ENCODE measurements around the gene SETDB1. TPM values are rescaled to one million over a fixed set of nuclear protein-coding genes. Genes with fewer than 3 reads are reported as not detected.

SETDB1 gene
- total RNA-seq, 4 donors from 2014 or later, result 20.5 to 39.5 (median 25.3) TPM

DNA sequence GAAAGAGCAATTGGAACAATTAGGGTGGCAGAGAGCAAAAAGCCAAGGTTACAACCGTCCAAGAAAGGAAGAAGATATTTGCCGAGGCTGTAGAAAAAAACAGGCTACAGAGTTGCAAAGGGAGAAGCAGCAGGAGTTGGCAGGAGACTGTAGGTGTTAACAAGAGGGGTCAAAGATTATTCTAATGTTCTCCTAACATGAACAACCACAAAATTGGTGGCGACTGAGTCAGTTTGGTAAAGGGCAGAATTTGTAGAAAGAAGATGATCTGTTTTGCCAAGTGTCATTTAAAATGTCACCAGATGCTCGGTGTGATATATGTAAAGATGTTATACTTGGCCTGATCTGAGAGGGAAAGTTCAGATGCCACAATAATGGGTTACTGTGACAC, 81.7 kb downstream of the SETDB1 start:
- intact Hi-C loops (cut with DNase I), result no loop called here
- H3K4me1 ChIP-seq, result peaks cover 46 to 92% (median 51%) of the 10 kb centered on the region in 3 donors

DNA sequence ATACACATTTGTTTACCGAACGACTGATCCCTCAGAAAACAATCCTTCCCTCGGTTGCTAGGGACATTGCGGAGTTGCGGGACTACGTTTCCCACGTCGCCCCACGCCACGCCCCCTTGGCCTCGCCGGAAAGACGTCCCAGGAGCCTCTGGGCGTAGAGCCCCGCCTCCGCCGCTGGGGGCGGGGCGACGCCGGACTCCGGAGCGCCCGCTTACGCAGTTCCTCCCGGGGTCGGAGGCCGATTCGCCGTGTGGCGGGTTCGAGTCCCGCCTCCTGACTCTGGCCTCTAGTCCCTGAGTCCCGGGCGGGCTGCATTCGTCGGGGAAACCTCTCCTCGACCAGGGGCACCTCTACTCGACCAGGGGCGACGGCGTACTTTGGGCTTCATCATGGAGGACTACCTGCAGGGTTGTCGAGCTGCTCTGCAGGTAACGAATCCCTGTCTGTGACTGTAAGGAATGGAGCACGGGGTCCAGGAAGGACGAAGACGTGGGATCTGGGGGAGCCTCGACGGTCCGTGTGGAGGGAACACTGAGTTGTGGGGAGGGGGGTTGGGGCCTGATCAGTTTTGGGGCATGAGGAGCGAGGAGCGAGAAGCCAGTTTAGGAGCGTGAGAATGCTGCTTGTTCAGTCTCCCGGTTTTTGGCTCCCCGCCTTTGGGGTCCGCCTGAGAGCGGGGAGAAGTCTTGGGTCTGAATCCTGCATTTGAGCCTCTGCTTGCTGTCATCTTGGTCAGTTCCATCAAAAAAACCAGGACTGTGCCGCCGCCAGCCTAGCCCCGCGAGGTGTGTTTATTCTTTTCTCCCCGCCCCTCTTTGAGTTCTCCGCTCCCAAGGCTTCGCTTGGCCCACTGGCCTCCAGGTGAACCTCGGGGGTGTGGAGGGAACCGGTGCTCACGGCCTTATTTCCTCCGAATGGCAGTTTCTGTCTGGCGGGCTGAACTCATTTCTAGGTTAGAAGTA, 82.4 kb downstream of the SETDB1 start, which contains the start of gene PRUNE1:
PRUNE1 (plus strand) TSS at position 206 of the 962 bp plus-strand sequence; CDS start at position 390, 184 bp downstream.
- H3K9me3 ChIP-seq, result no peaks in the 10 kb centered on the region
- peaks cover 40 to 90% (median 45%) of the 10 kb centered on the region in 3 donors for H3K4me1 ChIP-seq
- intact Hi-C loops (cut with DNase I), result no loop called here
- peak within 1 kb of the TSS; percentile 62 to 86 (median 76) for H3K4me3 ChIP-seq
- peak; percentile 64 for DNase-seq
- H3K27me3 ChIP-seq, result no peaks in the 10 kb centered on the region
- H3K36me3 ChIP-seq, result peaks cover 0 to 16% (median 0%) of the 10 kb centered on the region in 3 donors
- 0 to 1% methylated on average over 25 to 40 of the region's 69 CpGs for WGBS, 2 donors
- TF ChIP-seq POLR2A (IDR thresholded peaks at IDR 0.05), result peak in 2 of 4 donors; percentile 46 to 71
- TF ChIP-seq, protein P1, sequence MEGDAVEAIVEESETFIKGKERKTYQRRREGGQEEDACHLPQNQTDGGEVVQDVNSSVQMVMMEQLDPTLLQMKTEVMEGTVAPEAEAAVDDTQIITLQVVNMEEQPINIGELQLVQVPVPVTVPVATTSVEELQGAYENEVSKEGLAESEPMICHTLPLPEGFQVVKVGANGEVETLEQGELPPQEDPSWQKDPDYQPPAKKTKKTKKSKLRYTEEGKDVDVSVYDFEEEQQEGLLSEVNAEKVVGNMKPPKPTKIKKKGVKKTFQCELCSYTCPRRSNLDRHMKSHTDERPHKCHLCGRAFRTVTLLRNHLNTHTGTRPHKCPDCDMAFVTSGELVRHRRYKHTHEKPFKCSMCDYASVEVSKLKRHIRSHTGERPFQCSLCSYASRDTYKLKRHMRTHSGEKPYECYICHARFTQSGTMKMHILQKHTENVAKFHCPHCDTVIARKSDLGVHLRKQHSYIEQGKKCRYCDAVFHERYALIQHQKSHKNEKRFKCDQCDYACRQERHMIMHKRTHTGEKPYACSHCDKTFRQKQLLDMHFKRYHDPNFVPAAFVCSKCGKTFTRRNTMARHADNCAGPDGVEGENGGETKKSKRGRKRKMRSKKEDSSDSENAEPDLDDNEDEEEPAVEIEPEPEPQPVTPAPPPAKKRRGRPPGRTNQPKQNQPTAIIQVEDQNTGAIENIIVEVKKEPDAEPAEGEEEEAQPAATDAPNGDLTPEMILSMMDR (IDR thresholded peaks at IDR 0.05), result peak in 4 of 6 experiments; percentile 10 to 43 (median 40)
- peak within 1 kb of the TSS; percentile 88 to 95 (median 92) for H3K27ac ChIP-seq

More for the DNA sequence above, 81.7 kb downstream of the SETDB1 start:
- Histone ChIP-seq H3K36me3 (peaks cover 0 to 12% (median 0%) of the 10 kb centered on the region in 3 donors), H3K27me3 (no peaks in the 10 kb centered on the region), H3K27ac (peak overlapping the region; percentile 88 to 95 (median 92)), H3K4me3 (peak overlapping the region in 3 of 4 donors; percentile 59 to 86 (median 85)), H3K9me3 (no peaks in the 10 kb centered on the region)
- 7 to 12% methylated on average over 4 of the region's 4 CpGs for WGBS, 2 donors
- TF ChIP-seq, protein P1 (IDR thresholded peaks at IDR 0.05), result no peak
- no peak for TF ChIP-seq POLR2A (IDR thresholded peaks at IDR 0.05)
- no peak for DNase-seq

DNA sequence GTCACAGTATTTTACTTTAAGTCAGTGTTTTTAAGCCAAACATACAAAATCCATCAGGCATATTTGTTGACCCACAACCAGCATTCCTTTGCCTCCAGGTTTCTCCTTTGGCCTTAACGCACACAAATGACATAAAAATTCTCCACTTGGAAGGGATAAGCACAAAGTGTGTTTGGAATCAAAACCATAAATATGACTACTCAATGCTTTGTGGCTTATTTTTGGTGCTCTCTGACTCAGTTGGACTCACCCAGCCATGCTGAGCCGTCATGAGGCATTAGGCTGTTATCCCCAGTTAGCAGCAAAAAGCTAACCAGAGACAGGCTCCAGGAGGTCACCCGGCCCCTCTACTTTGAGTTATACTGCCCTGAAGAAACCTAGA, 83.0 kb downstream of the SETDB1 start:
- H3K4me3 ChIP-seq, result peak overlapping the region; percentile 59 to 86 (median 76)
- peak overlapping the region; percentile 88 to 95 (median 92) for H3K27ac ChIP-seq
- 34 to 49% methylated on average over 3 of the region's 3 CpGs for WGBS, 2 donors
- DNase-seq, result no peak
- peaks cover 33 to 83% (median 38%) of the 10 kb centered on the region in 3 donors for H3K4me1 ChIP-seq
- H3K27me3 ChIP-seq, result no peaks in the 10 kb centered on the region
- no peaks in the 10 kb centered on the region for H3K9me3 ChIP-seq
- TF ChIP-seq, protein P1 (IDR thresholded peaks at IDR 0.05), result no peak
- no peak for TF ChIP-seq POLR2A (IDR thresholded peaks at IDR 0.05)
- intact Hi-C loops (cut with DNase I), result no loop called here
- peaks cover 0 to 21% (median 0%) of the 10 kb centered on the region in 3 donors for H3K36me3 ChIP-seq

DNA sequence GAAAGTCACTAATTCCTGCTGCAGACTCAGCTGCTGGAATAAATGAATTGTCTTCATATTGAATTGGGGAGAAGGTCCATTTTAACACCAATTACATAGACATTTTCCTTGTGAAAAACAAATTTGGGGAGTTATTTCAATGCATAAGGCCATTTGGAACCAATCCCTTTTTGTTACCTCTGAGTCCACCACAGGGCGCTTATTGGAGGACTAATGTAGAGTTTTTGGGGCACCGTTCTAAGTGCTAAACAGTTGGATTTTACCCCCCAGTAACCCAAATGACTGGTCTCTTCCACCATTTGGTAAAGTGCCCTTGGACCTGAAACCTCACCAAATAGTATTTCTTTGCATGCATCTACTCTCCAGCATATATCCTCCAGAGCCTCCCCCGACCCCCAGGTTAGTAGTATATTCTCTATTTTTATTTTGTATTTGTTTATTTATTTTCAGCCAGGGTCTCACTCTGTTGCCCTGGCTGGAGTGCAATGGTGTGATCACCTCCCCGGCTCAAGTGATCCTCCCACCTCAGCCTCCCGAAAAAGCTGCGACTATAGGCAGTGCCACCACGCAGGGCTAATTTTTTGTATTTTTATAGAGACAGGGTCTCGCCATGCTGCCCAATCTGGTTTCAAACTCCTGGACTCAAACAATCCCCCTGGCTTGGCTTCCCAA, 83.6 kb downstream of the SETDB1 start:
- Histone ChIP-seq H3K4me3 (no peak overlapping the region), H3K4me1 (peaks cover 32 to 77% (median 32%) of the 10 kb centered on the region in 3 donors)
- 93 to 94% methylated on average over 8 of the region's 8 CpGs for WGBS, 2 donors

More for the DNA sequence above, 83.6 kb downstream of the SETDB1 start:
- no peaks in the 10 kb centered on the region for H3K9me3 ChIP-seq
- H3K36me3 ChIP-seq, result peaks cover 0 to 21% (median 0%) of the 10 kb centered on the region in 3 donors
- no peaks in the 10 kb centered on the region for H3K27me3 ChIP-seq
- no peak for TF ChIP-seq POLR2A (IDR thresholded peaks at IDR 0.05)
- TF ChIP-seq, protein P1 (IDR thresholded peaks at IDR 0.05), result no peak
- H3K27ac ChIP-seq, result peak overlapping the region in 3 of 4 donors; percentile 88 to 95 (median 93)
- intact Hi-C loops (cut with DNase I), result no loop called here
- DNase-seq, result no peak
